ENCODE results near the gene HOMER3.
A peak's percentile ranks its signal among the peaks of the same experiment; 100 is the strongest.

HOMER3 gene

DNA sequence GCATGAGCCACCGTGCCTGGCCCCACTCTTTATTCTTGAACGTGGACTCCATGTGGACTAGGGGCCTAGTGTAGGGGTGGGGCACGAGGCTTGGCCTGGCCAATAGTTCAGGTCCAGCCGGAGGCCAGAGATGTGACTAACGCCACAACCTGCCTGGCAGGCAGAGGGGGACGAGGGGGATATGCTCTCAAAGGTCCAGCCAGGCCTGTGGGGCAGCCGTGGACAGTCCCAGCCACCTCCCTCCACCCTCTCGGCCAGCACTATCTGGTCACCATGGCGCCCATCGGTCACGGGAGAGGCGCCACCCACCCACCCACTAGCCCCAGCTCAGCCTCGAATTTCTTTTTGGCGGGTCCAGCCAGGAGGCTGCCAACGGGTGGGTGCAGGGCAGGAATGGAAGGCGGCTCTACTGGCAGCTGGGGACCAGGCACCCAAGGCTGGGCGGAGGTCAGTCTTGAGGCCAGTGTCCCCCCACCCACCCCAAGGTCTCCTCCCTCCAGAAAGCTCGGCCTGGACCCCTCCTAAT is 42.9 kb downstream of the HOMER3 start:
- Histone ChIP-seq H3K18ac (ENCODE audit: low read length) (no peak overlapping the region), H3K79me1 (ENCODE audit: low read length) (no peaks in the 10 kb centered on the region), H4K5ac (ENCODE audit: low read length) (no peak overlapping the region), H3K4me1 (ENCODE audit: control insufficient read depth, low read depth, low read length) (no peaks in the 10 kb centered on the region), H2BK15ac (replicated peaks; ENCODE audit: low read depth) (no peak overlapping the region), H3K9ac (ENCODE audit: low read length) (no peak overlapping the region), H2AK5ac (ENCODE audit: low read length) (no peak overlapping the region), H3K4me2 (ENCODE audit: low read length) (no peak overlapping the region), H2BK5ac (ENCODE audit: low read length) (no peak overlapping the region), H3K79me2 (ENCODE audit: control insufficient read depth, insufficient read depth, low read length) (no peaks in the 10 kb centered on the region), H3K23ac (ENCODE audit: low read length) (no peak overlapping the region), H3K4ac (ENCODE audit: low read depth, low read length) (no peak overlapping the region), H3K36me3 (ENCODE audit: control insufficient read depth, insufficient read depth, low read length) (peaks cover 2% of the 10 kb centered on the region), H3K4me3 (ENCODE audit: low read length) (no peak overlapping the region), H3K56ac (ENCODE audit: low read length) (no peak overlapping the region), H3K27me3 (ENCODE audit: insufficient read depth, low read length, poor library complexity) (no peaks in the 10 kb centered on the region), H4K8ac (ENCODE audit: low read depth, low read length) (no peak overlapping the region), H2BK120ac (ENCODE audit: low read depth, low read length) (no peak overlapping the region), H3K27ac (ENCODE audit: low read depth, low read length) (no peak overlapping the region)
- no peak for DNase-seq
- no CpG with 5 or more reads among the region's 18 CpGs for WGBS (ENCODE audit: extremely low coverage, insufficient coverage, low lambda C conversion rate)

DNA sequence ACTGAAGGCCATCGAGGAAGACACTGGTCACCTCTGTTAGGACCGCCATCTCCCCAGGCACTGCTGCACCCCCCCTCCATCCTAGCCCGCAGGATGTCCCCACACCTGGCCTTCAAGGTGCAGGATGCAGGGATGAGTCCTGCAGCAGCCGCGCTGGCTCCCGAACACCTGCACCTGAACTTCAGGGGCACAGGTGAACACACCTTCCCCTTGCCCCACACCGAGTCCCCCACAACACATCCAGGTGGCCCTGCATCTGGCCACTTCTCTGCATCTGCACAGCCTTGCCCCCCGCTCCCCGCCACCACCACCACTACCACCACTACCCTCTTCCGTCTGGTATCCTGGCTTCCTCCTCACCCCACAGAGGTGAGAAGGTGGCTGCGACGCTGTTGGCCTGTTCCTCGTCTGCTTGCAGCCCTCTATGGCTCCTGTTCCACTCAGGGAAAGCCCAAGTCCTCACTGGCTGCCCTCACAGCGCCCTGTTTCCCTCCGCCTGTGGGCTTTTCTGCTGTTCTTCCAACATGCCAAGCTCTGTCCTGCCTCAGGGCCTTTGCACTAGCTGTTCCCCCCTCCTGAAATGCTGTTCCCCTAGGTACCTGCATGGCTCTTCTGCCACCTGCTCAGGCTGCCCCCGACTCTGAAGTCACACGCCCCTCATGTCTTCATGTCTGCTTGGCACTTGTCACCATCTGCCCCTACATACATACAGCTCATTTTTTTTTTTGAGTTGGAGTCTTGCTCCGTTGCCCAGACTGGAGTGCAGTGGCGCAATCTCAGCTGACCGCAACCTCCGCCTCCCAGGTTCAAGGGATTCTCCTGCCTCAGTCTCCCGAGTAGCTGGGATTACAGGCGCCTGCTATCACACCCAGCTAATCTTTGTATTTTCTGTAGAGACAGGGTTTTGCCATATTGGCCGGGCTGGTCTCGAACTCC is 43.7 kb downstream of the HOMER3 start:
- Histone ChIP-seq H3K27me3 (ENCODE audit: insufficient read depth, low read length, poor library complexity) (no peaks in the 10 kb centered on the region), H3K79me1 (ENCODE audit: low read length) (no peaks in the 10 kb centered on the region), H3K4ac (ENCODE audit: low read depth, low read length) (no peak overlapping the region), H3K23ac (ENCODE audit: low read length) (no peak overlapping the region), H3K4me2 (ENCODE audit: low read length) (no peak overlapping the region), H3K4me3 (ENCODE audit: low read length) (no peak overlapping the region), H2BK120ac (ENCODE audit: low read depth, low read length) (no peak overlapping the region), H4K8ac (ENCODE audit: low read depth, low read length) (no peak overlapping the region), H4K5ac (ENCODE audit: low read length) (no peak overlapping the region), H3K9ac (ENCODE audit: low read length) (no peak overlapping the region), H3K27ac (ENCODE audit: low read depth, low read length) (no peak overlapping the region), H3K79me2 (ENCODE audit: control insufficient read depth, insufficient read depth, low read length) (no peaks in the 10 kb centered on the region), H3K36me3 (ENCODE audit: control insufficient read depth, insufficient read depth, low read length) (peaks cover 2% of the 10 kb centered on the region), H3K4me1 (ENCODE audit: control insufficient read depth, low read depth, low read length) (no peaks in the 10 kb centered on the region), H2AK5ac (ENCODE audit: low read length) (no peak overlapping the region), H3K56ac (ENCODE audit: low read length) (no peak overlapping the region), H2BK15ac (replicated peaks; ENCODE audit: low read depth) (no peak overlapping the region), H3K18ac (ENCODE audit: low read length) (no peak overlapping the region), H2BK5ac (ENCODE audit: low read length) (no peak overlapping the region)
- no peak for DNase-seq
- WGBS (ENCODE audit: extremely low coverage, insufficient coverage, low lambda C conversion rate): no CpG with 5 or more reads among the region's 25 CpGs

DNA sequence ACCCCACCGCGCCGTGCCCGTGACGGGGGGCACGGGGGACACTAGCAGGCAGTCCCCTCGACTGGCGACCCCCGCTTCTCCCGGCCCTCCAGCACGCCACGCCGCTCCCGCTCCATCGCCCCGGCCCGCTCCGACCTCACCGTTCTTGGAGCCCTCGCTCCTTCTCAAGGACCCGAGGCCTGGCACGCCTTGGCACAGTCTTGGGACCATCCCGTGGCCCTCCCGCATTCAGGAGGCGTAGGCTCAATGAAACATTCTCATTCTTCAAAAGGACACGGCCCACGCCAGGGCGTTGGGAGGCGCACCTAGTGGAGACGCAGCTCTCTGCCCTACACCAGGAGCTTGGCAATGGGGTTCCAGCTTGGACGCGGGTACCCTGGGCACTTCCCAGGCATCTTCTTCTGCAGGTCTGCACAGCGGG is 44.6 kb downstream of the HOMER3 start:
- Histone ChIP-seq H2AK5ac (ENCODE audit: low read length) (no peak overlapping the region), H3K4me2 (ENCODE audit: low read length) (no peak overlapping the region), H3K23ac (ENCODE audit: low read length) (no peak overlapping the region), H3K27ac (ENCODE audit: low read depth, low read length) (no peak overlapping the region), H2BK120ac (ENCODE audit: low read depth, low read length) (no peak overlapping the region), H3K56ac (ENCODE audit: low read length) (no peak overlapping the region), H3K36me3 (ENCODE audit: control insufficient read depth, insufficient read depth, low read length) (peaks cover 2% of the 10 kb centered on the region), H3K79me1 (ENCODE audit: low read length) (no peaks in the 10 kb centered on the region), H3K18ac (ENCODE audit: low read length) (no peak overlapping the region), H3K4me3 (ENCODE audit: low read length) (no peak overlapping the region), H3K4me1 (ENCODE audit: control insufficient read depth, low read depth, low read length) (no peaks in the 10 kb centered on the region), H2BK15ac (replicated peaks; ENCODE audit: low read depth) (no peak overlapping the region), H4K8ac (ENCODE audit: low read depth, low read length) (no peak overlapping the region), H2BK5ac (ENCODE audit: low read length) (no peak overlapping the region), H3K4ac (ENCODE audit: low read depth, low read length) (no peak overlapping the region), H4K5ac (ENCODE audit: low read length) (no peak overlapping the region), H3K79me2 (ENCODE audit: control insufficient read depth, insufficient read depth, low read length) (no peaks in the 10 kb centered on the region), H3K9ac (ENCODE audit: low read length) (no peak overlapping the region), H3K27me3 (ENCODE audit: insufficient read depth, low read length, poor library complexity) (no peaks in the 10 kb centered on the region)
- no peak for DNase-seq
- no CpG with 5 or more reads among the region's 33 CpGs for WGBS (ENCODE audit: extremely low coverage, insufficient coverage, low lambda C conversion rate)

GRCh38 chr19:18895824-18896341 is 45.1 kb downstream of the HOMER3 start, which contains the start of gene CERS1:
Gene CERS1, minus strand, starts transcription at chr19:18896158. Its CDS starts 86 bp downstream, at chr19:18896072.
- no peak within 1 kb of the TSS for H3K4ac ChIP-seq (ENCODE audit: low read depth, low read length)
- WGBS (ENCODE audit: extremely low coverage, insufficient coverage, low lambda C conversion rate): no CpG with 5 or more reads among the region's 89 CpGs
- peak within 1 kb of the TSS; percentile 80 for H3K56ac ChIP-seq (ENCODE audit: low read length)
- H2BK15ac ChIP-seq (replicated peaks; ENCODE audit: low read depth): no peak within 1 kb of the TSS
- peak within 1 kb of the TSS; percentile 76 for H3K9ac ChIP-seq (ENCODE audit: low read length)
- peak within 1 kb of the TSS; percentile 45 for H3K23ac ChIP-seq (ENCODE audit: low read length)
- peak within 1 kb of the TSS; percentile 64 for H3K4me2 ChIP-seq (ENCODE audit: low read length)
- no peak within 1 kb of the TSS for H2BK120ac ChIP-seq (ENCODE audit: low read depth, low read length)
- no peak within 1 kb of the TSS for H3K27ac ChIP-seq (ENCODE audit: low read depth, low read length)
- no peaks in the 10 kb centered on the region for H3K79me1 ChIP-seq (ENCODE audit: low read length)
- H4K8ac ChIP-seq (ENCODE audit: low read depth, low read length): no peak within 1 kb of the TSS
- no peaks in the 10 kb centered on the region for H3K27me3 ChIP-seq (ENCODE audit: insufficient read depth, low read length, poor library complexity)
- peaks cover 2% of the 10 kb centered on the region for H3K36me3 ChIP-seq (ENCODE audit: control insufficient read depth, insufficient read depth, low read length)
- H3K79me2 ChIP-seq (ENCODE audit: control insufficient read depth, insufficient read depth, low read length): no peaks in the 10 kb centered on the region
- peak within 1 kb of the TSS; percentile 6 for H3K18ac ChIP-seq (ENCODE audit: low read length)
- peak within 1 kb of the TSS; percentile 19 for H3K4me3 ChIP-seq (ENCODE audit: low read length)
- no peak within 1 kb of the TSS for H4K5ac ChIP-seq (ENCODE audit: low read length)
- H3K4me1 ChIP-seq (ENCODE audit: control insufficient read depth, low read depth, low read length): no peaks in the 10 kb centered on the region
- peak; percentile 51 for DNase-seq
- no peak within 1 kb of the TSS for H2AK5ac ChIP-seq (ENCODE audit: low read length)
- no peak within 1 kb of the TSS for H2BK5ac ChIP-seq (ENCODE audit: low read length)

- peak; percentile 81 for DNase-seq
- H3K27ac ChIP-seq (ENCODE audit: low read depth, low read length): no peak overlapping the region
- H3K4ac ChIP-seq (ENCODE audit: low read depth, low read length): no peak overlapping the region
- H3K4me2 ChIP-seq (ENCODE audit: low read length): peak overlapping the region; percentile 64
- H3K23ac ChIP-seq (ENCODE audit: low read length): peak overlapping the region; percentile 45
- no CpG with 5 or more reads among the region's 72 CpGs for WGBS (ENCODE audit: extremely low coverage, insufficient coverage, low lambda C conversion rate)
- peak overlapping the region; percentile 6 for H3K18ac ChIP-seq (ENCODE audit: low read length)
- H4K5ac ChIP-seq (ENCODE audit: low read length): no peak overlapping the region
- H3K4me3 ChIP-seq (ENCODE audit: low read length): peak overlapping the region; percentile 19
- peak overlapping the region; percentile 80 for H3K56ac ChIP-seq (ENCODE audit: low read length)
- H3K79me1 ChIP-seq (ENCODE audit: low read length): no peaks in the 10 kb centered on the region
- no peak overlapping the region for H2BK120ac ChIP-seq (ENCODE audit: low read depth, low read length)
- no peaks in the 10 kb centered on the region for H3K4me1 ChIP-seq (ENCODE audit: control insufficient read depth, low read depth, low read length)
- H2BK5ac ChIP-seq (ENCODE audit: low read length): no peak overlapping the region
- H3K79me2 ChIP-seq (ENCODE audit: control insufficient read depth, insufficient read depth, low read length): no peaks in the 10 kb centered on the region
- H3K9ac ChIP-seq (ENCODE audit: low read length): peak overlapping the region; percentile 76
- peaks cover 2% of the 10 kb centered on the region for H3K36me3 ChIP-seq (ENCODE audit: control insufficient read depth, insufficient read depth, low read length)
- no peaks in the 10 kb centered on the region for H3K27me3 ChIP-seq (ENCODE audit: insufficient read depth, low read length, poor library complexity)
- H2AK5ac ChIP-seq (ENCODE audit: low read length): no peak overlapping the region
- H4K8ac ChIP-seq (ENCODE audit: low read depth, low read length): no peak overlapping the region
- H2BK15ac ChIP-seq (replicated peaks; ENCODE audit: low read depth): no peak overlapping the region
These were observed 45.8 kb downstream of the HOMER3 start for GRCh38 chr19:18895038-18895823.

All from mesendoderm (in vitro differentiated cells).